ENCODE results near the gene PAN2. TPM values are rescaled to one million over a fixed set of nuclear protein-coding genes. Genes with fewer than 3 reads are reported as not detected.
"Not testable (repeated sequence)": the region's sequence is repeated elsewhere in the genome, so short reads cannot be mapped to it uniquely, and the experiment has no call there.

Gene PAN2
- total RNA-seq, 1 donor from 2014 or later: 101 TPM

DNA sequence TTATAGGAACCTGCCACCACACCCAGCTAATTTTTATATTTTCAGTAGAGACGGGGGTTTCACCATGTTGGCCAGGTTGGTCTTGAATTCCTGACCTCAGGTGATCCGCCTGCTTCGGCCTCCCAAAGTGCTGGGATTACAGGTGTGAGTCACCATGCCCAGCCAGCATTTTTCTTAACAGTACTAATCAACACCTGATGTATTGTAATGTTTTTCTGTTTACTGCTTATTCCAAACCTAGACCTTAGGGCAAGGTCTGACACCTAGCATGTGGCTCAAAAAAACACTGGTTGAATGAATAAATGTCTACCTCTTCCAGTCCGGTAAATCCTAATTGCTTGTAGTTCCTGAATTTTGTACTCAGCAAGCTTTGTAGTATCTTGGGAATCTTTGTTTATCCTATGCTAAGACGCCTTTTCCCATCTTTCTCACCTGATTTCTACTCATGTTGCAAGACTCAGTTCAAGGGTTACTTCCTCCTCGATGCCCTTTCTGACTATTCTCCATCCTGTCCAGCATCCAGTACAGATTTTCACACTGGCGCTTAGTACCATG lies 2.8 kb downstream of the PAN2 start:
- Mint-ChIP-seq H3K4me1 (ENCODE audit: low read depth, unreplicated experiment) (peaks cover 7% of the 10 kb centered on the region), H3K27ac (ENCODE audit: unreplicated experiment) (no peak overlapping the region), H3K4me3 (ENCODE audit: unreplicated experiment) (no peak overlapping the region), H3K9me3 (ENCODE audit: unreplicated experiment) (peaks cover 5% of the 10 kb centered on the region), H3K36me3 (ENCODE audit: unreplicated experiment) (peaks cover 3% of the 10 kb centered on the region), H3K27me3 (ENCODE audit: unreplicated experiment) (peaks cover 3% of the 10 kb centered on the region)
- DNase-seq: no peak
- no peak for TF ChIP-seq CTCF (IDR thresholded peaks at IDR 0.05; ENCODE audit: partially characterized antibody, unreplicated experiment)

- Mint-ChIP-seq H3K27me3 (ENCODE audit: unreplicated experiment) (peaks cover 5% of the 10 kb centered on the region), H3K4me1 (ENCODE audit: low read depth, unreplicated experiment) (no peaks in the 10 kb centered on the region), H3K4me3 (ENCODE audit: unreplicated experiment) (no peak overlapping the region), H3K27ac (ENCODE audit: unreplicated experiment) (no peak overlapping the region), H3K36me3 (ENCODE audit: unreplicated experiment) (peaks cover 3% of the 10 kb centered on the region), H3K9me3 (ENCODE audit: unreplicated experiment) (no peaks in the 10 kb centered on the region)
- TF ChIP-seq CTCF (IDR thresholded peaks at IDR 0.05; ENCODE audit: partially characterized antibody, unreplicated experiment): no peak
- no peak for DNase-seq
Observed at GRCh38 chr12:56326533-56326932, 7.3 kb downstream of the PAN2 start.

DNA sequence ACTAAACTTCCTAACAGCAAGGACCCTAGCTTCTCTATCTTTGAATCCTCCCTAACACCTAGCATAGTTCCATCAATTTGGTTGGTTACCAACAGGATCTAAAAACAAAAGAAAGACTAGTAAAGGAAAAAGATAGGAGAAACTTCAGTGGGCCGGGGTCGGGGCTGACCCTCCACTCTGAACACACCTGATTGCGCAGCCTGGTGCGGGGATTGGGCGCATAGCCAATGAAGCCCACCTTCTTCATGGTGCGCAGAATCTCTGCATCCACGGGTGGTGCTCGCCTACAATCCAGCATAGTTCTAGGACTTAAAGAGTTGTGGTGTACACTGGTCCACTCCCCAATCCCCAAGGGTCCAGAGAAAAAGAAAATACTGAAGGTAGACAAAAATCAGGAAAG lies 7.7 kb downstream of the PAN2 start:
- Mint-ChIP-seq H3K27ac (ENCODE audit: unreplicated experiment) (no peak overlapping the region), H3K4me1 (ENCODE audit: low read depth, unreplicated experiment) (no peaks in the 10 kb centered on the region), H3K27me3 (ENCODE audit: unreplicated experiment) (peaks cover 5% of the 10 kb centered on the region), H3K36me3 (ENCODE audit: unreplicated experiment) (peaks cover 3% of the 10 kb centered on the region), H3K4me3 (ENCODE audit: unreplicated experiment) (no peak overlapping the region), H3K9me3 (ENCODE audit: unreplicated experiment) (no peaks in the 10 kb centered on the region)
- no peak for TF ChIP-seq CTCF (IDR thresholded peaks at IDR 0.05; ENCODE audit: partially characterized antibody, unreplicated experiment)
- no peak for DNase-seq

DNA sequence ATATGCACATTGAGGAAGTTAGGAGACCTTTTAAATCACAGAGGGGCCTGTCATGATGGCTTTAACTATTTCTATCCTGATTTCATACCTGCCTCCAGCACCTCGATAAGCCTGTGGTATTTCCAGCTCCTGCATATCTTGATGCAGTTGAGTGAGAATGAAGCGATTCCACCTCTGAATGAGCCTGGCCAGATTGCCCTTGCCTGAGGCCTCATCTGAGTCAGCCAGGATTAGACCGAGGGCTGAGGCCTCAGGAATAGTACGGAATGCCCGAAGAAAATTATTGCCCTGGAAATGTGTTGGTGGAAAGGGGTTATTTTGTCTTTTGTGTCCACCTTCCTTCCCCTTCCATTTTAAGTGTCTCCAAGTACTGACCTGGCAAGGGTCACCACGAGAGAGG lies 9.6 kb downstream of the PAN2 start:
- no peak for TF ChIP-seq CTCF (IDR thresholded peaks at IDR 0.05; ENCODE audit: partially characterized antibody, unreplicated experiment)
- no peak overlapping the region for H3K4me3 Mint-ChIP-seq (ENCODE audit: unreplicated experiment)
- peaks cover 3% of the 10 kb centered on the region for H3K36me3 Mint-ChIP-seq (ENCODE audit: unreplicated experiment)
- H3K4me1 Mint-ChIP-seq (ENCODE audit: low read depth, unreplicated experiment): no peaks in the 10 kb centered on the region
- H3K27me3 Mint-ChIP-seq (ENCODE audit: unreplicated experiment): peaks cover 5% of the 10 kb centered on the region
- H3K9me3 Mint-ChIP-seq (ENCODE audit: unreplicated experiment): no peaks in the 10 kb centered on the region
- no peak for DNase-seq
- no peak overlapping the region for H3K27ac Mint-ChIP-seq (ENCODE audit: unreplicated experiment)

- H3K4me3 Mint-ChIP-seq (ENCODE audit: unreplicated experiment); H3K9me3 Mint-ChIP-seq (ENCODE audit: unreplicated experiment); H3K4me1 Mint-ChIP-seq (ENCODE audit: low read depth, unreplicated experiment); H3K27me3 Mint-ChIP-seq (ENCODE audit: unreplicated experiment); H3K36me3 Mint-ChIP-seq (ENCODE audit: unreplicated experiment); H3K27ac Mint-ChIP-seq (ENCODE audit: unreplicated experiment); DNase-seq: not testable (repeated sequence)
Observed at GRCh38 chr12:56321610-56322009, 12.2 kb downstream of the PAN2 start.

Data from glutamatergic neuron (in vitro differentiated cells).